GM23338 (cell line): ENCODE data around the gene DENND2C.

Experiments used
- JUNB ChIP-seq: IDR thresholded peaks from one replicate; pipeline ENCODE4 v1.6.1; 2016; ENCODE audit warnings: antibody characterized with exemption; ENCODE audit not compliant: unreplicated experiment
- POLR2AphosphoS5 ChIP-seq: IDR thresholded peaks from 2 replicates; pipeline ENCODE4 v1.6.1; 2016; ENCODE audit warnings: antibody characterized with exemption, low read depth
- TF ChIP-seq, protein P1 (sequence below), 2 experiments: fragments of 200-600 bp in 1 of 2; sonication (generic) in 1 of 2; conservative IDR thresholded peaks; 2 replicates each; pipeline versions ENCODE4 v1.5.1 to v1.6.1; 2016 to 2017; ENCODE audit warnings: antibody characterized with exemption in 2 of 2, low read depth in 2 of 2, mild to moderate bottlenecking in 2 of 2, moderate library complexity in 1 of 2
- TF ChIP-seq, protein P2 (sequence below): IDR thresholded peaks from one replicate; pipeline ENCODE4 v1.6.1; 2018; ENCODE audit warnings: antibody characterized with exemption; ENCODE audit not compliant: unreplicated experiment

DNA sequence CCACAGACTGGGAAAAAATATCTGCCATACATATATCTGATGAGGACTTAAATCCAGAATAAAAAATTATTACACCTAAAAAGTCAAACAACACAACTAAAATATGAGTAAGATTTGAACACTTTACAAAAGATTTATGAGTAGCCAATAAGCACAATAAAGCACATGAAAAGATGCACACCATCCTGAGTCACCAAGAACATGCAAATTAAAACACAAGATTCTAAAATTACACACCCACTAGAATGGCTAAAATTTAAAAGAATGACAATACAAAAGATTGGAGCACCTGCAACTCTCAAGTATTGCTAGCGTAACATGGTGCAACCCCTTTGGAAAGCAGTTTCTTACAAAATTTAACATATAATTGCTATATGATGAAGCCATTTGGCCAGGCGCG, 30.9 kb downstream of the DENND2C start:
- TF ChIP-seq, protein P1, sequence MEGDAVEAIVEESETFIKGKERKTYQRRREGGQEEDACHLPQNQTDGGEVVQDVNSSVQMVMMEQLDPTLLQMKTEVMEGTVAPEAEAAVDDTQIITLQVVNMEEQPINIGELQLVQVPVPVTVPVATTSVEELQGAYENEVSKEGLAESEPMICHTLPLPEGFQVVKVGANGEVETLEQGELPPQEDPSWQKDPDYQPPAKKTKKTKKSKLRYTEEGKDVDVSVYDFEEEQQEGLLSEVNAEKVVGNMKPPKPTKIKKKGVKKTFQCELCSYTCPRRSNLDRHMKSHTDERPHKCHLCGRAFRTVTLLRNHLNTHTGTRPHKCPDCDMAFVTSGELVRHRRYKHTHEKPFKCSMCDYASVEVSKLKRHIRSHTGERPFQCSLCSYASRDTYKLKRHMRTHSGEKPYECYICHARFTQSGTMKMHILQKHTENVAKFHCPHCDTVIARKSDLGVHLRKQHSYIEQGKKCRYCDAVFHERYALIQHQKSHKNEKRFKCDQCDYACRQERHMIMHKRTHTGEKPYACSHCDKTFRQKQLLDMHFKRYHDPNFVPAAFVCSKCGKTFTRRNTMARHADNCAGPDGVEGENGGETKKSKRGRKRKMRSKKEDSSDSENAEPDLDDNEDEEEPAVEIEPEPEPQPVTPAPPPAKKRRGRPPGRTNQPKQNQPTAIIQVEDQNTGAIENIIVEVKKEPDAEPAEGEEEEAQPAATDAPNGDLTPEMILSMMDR (conservative IDR thresholded peaks at IDR 0.05; ENCODE audit: low read depth in 2 of 2): no peak
- TF ChIP-seq, protein P2, sequence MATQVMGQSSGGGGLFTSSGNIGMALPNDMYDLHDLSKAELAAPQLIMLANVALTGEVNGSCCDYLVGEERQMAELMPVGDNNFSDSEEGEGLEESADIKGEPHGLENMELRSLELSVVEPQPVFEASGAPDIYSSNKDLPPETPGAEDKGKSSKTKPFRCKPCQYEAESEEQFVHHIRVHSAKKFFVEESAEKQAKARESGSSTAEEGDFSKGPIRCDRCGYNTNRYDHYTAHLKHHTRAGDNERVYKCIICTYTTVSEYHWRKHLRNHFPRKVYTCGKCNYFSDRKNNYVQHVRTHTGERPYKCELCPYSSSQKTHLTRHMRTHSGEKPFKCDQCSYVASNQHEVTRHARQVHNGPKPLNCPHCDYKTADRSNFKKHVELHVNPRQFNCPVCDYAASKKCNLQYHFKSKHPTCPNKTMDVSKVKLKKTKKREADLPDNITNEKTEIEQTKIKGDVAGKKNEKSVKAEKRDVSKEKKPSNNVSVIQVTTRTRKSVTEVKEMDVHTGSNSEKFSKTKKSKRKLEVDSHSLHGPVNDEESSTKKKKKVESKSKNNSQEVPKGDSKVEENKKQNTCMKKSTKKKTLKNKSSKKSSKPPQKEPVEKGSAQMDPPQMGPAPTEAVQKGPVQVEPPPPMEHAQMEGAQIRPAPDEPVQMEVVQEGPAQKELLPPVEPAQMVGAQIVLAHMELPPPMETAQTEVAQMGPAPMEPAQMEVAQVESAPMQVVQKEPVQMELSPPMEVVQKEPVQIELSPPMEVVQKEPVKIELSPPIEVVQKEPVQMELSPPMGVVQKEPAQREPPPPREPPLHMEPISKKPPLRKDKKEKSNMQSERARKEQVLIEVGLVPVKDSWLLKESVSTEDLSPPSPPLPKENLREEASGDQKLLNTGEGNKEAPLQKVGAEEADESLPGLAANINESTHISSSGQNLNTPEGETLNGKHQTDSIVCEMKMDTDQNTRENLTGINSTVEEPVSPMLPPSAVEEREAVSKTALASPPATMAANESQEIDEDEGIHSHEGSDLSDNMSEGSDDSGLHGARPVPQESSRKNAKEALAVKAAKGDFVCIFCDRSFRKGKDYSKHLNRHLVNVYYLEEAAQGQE: no peak
- no peak for TF ChIP-seq POLR2AphosphoS5
- TF ChIP-seq JUNB: no peak
